H1 (cell line): ENCODE measurements around the gene NME1. TPM values are rescaled to one million over a fixed set of nuclear protein-coding genes. Genes with fewer than 3 reads are reported as not detected.
A peak's percentile ranks its signal among the peaks of the same experiment; 100 is the strongest.

Experiments
- CTCF ChIA-PET: fragments of 300-600 bp; sonication (Branson Sonifier 250); formaldehyde crosslinking; loops from one replicate; lab custom pipeline; 2021; ENCODE audit not compliant: partially characterized antibody; lab: Charles Lee
- POLR2A ChIA-PET: fragments of 300-600 bp; sonication (Branson Sonifier 250); formaldehyde crosslinking; loops from one replicate; lab custom pipeline; 2021; ENCODE audit warnings: inconsistent platforms; ENCODE audit not compliant: partially characterized antibody; lab: Charles Lee
- DNase-seq, 2 experiments: peaks; one replicate each; pipeline versions ENCODE4 v3.0.0 to v3.0.0-alpha.2; 2010 to 2022; ENCODE audit warnings: low spot score in 2 of 2, low read depth in 1 of 2, mixed read lengths in 1 of 2
- FAIRE-seq: peaks from 2 replicates; lab custom pipeline; 2011; peaks lifted over from hg19 to GRCh38; lab: Jason Lieb, UNC
- H2AFZ ChIP-seq: 2 replicates; pipeline ENCODE4 v1.8.1; 2012; ENCODE audit warnings: low read length, inconsistent platforms
- H2AK5ac ChIP-seq: 2 replicates; pipeline ENCODE4 v1.6.1; 2013; ENCODE audit warnings: low read depth, low read length
- H2BK120ac ChIP-seq: replicated peaks from 2 replicates; pipeline ENCODE3; 2013; ENCODE audit warnings: low read depth, low read length, inconsistent platforms
- H2BK12ac ChIP-seq: 2 replicates; pipeline ENCODE4 v1.6.1; 2013; ENCODE audit warnings: low read depth, low read length
- H2BK15ac ChIP-seq: 2 replicates; pipeline ENCODE4 v1.6.1; 2013; ENCODE audit warnings: low read length
- H2BK20ac ChIP-seq: 2 replicates; pipeline ENCODE4 v1.6.1; 2013; ENCODE audit warnings: low read length
- H2BK5ac ChIP-seq: 2 replicates; pipeline ENCODE4 v1.6.1; 2013; ENCODE audit warnings: low read depth, low read length
- H3K14ac ChIP-seq: 2 replicates; pipeline ENCODE4 v1.6.1; 2013; ENCODE audit warnings: inconsistent platforms; ENCODE audit not compliant: insufficient read length
- H3K18ac ChIP-seq: 2 replicates; pipeline ENCODE4 v1.6.1; 2013; ENCODE audit warnings: low read length; ENCODE audit errors: extremely low read depth
- H3K23ac ChIP-seq: 2 replicates; pipeline ENCODE4 v1.6.1; 2013; ENCODE audit warnings: inconsistent platforms; ENCODE audit not compliant: insufficient read length
- H3K23me2 ChIP-seq: 2 replicates; pipeline ENCODE4 v1.6.1; 2013; ENCODE audit warnings: low read depth, low read length
- H3K27ac ChIP-seq: 2 replicates; pipeline ENCODE4 v1.6.1; 2011; ENCODE audit warnings: low read depth, low read length, inconsistent platforms
- H3K27me3 ChIP-seq, 4 experiments: replicated peaks in 1 of 4; 1 replicate in 1 of 4; 2 replicates in 3 of 4; pipeline versions ENCODE4 v1.6.1 to v1.8.1; 2011 to 2013; ENCODE audit warnings: low read length in 3 of 4, mild to moderate bottlenecking in 3 of 4, inconsistent platforms in 2 of 4, mixed read lengths in 2 of 4, moderate library complexity in 1 of 4; ENCODE audit not compliant: control insufficient read depth in 3 of 4, insufficient read depth in 3 of 4; ENCODE audit errors: extremely low read depth in 1 of 4
- H3K36me3 ChIP-seq, 4 experiments: 2 replicates each; pipeline versions ENCODE4 v1.6.1 to v1.8.1; 2011 to 2013; ENCODE audit warnings: mild to moderate bottlenecking in 4 of 4, low read length in 3 of 4, moderate library complexity in 2 of 4, control low read depth in 1 of 4, inconsistent platforms in 1 of 4; ENCODE audit not compliant: insufficient read depth in 4 of 4, control insufficient read depth in 2 of 4
- H3K4ac ChIP-seq: replicated peaks from 2 replicates; pipeline ENCODE3; 2013; ENCODE audit warnings: low read length, low read depth, mixed read lengths, inconsistent platforms; ENCODE audit not compliant: insufficient read length
- H3K4me1 ChIP-seq, 4 experiments: replicated peaks in 1 of 4; 1 replicate in 1 of 4; 2 replicates in 3 of 4; pipeline versions ENCODE4 v1.6.1 to v1.8.1; 2011 to 2013; ENCODE audit warnings: low read length in 3 of 4, inconsistent platforms in 2 of 4, mixed read lengths in 1 of 4; ENCODE audit not compliant: insufficient read depth in 4 of 4, control insufficient read depth in 3 of 4
- H3K4me2 ChIP-seq, 2 experiments: 2 replicates each; pipeline versions ENCODE4 v1.6.1 to v1.8.1; 2011 to 2013; ENCODE audit warnings: low read depth in 2 of 2, low read length in 2 of 2, control low read depth in 1 of 2, inconsistent platforms in 1 of 2, mild to moderate bottlenecking in 1 of 2; ENCODE audit not compliant: insufficient read depth in 1 of 2
- H3K4me3 ChIP-seq, 4 experiments: fragments of 200-600, 300-600 bp in 1 of 4; sonication (generic), shearing (Covaris generic), sonication (Bioruptor Twin) in 1 of 4; 2 replicates each; pipeline versions ENCODE4 v1.5.1 to v1.8.1; 2011 to 2016; ENCODE audit warnings: low read length in 4 of 4, low read depth in 3 of 4, control low read depth in 2 of 4, inconsistent platforms in 2 of 4, mild to moderate bottlenecking in 2 of 4, mixed read lengths in 1 of 4, moderate library complexity in 1 of 4; ENCODE audit not compliant: insufficient read depth in 2 of 4; ENCODE audit errors: extremely low read depth in 1 of 4
- H3K56ac ChIP-seq: replicated peaks from 2 replicates; pipeline ENCODE3; 2013; ENCODE audit warnings: low read depth, mild to moderate bottlenecking, mixed read lengths, low read length, inconsistent platforms; ENCODE audit not compliant: insufficient read length
- H3K79me1 ChIP-seq: 2 replicates; pipeline ENCODE4 v1.6.1; 2013; ENCODE audit warnings: low read depth, low read length, control low read depth
- H3K79me2 ChIP-seq, 2 experiments: 2 replicates each; pipeline versions ENCODE4 v1.6.1 to v1.8.1; 2012 to 2013; ENCODE audit warnings: low read length in 2 of 2, mild to moderate bottlenecking in 2 of 2, inconsistent platforms in 1 of 2; ENCODE audit not compliant: insufficient read depth in 2 of 2, control insufficient read depth in 1 of 2
- H3K9ac ChIP-seq, 4 experiments: replicated peaks in 1 of 4; 1 replicate in 1 of 4; 2 replicates in 3 of 4; pipeline versions ENCODE4 v1.6.1 to v1.8.1; 2011 to 2013; ENCODE audit warnings: low read depth in 3 of 4, low read length in 3 of 4, control low read depth in 2 of 4, mild to moderate bottlenecking in 2 of 4, moderate library complexity in 2 of 4, inconsistent platforms in 1 of 4; ENCODE audit errors: extremely low read depth in 1 of 4
- H3K9me3 ChIP-seq, 2 experiments: 2 replicates each; pipeline versions ENCODE4 v1.6.1 to v1.8.1; 2012 to 2013; ENCODE audit warnings: mild to moderate bottlenecking in 2 of 2, moderate library complexity in 2 of 2, control low read depth in 1 of 2, inconsistent platforms in 1 of 2, low read depth in 1 of 2, low read length in 1 of 2, mixed read lengths in 1 of 2; ENCODE audit not compliant: insufficient read depth in 2 of 2
- H4K20me1 ChIP-seq, 2 experiments: replicated peaks in 1 of 2; 2 replicates each; pipeline versions ENCODE3 to v1.8.1; 2011 to 2013; ENCODE audit warnings: inconsistent platforms in 2 of 2, low read length in 2 of 2, mild to moderate bottlenecking in 1 of 2; ENCODE audit not compliant: insufficient read depth in 2 of 2, control insufficient read depth in 1 of 2
- H4K5ac ChIP-seq: 2 replicates; pipeline ENCODE4 v1.6.1; 2013; ENCODE audit warnings: low read length, low read depth, mixed read lengths, inconsistent platforms; ENCODE audit not compliant: insufficient read length
- H4K8ac ChIP-seq: 2 replicates; pipeline ENCODE4 v1.8.0; 2013; ENCODE audit warnings: mild to moderate bottlenecking, moderate library complexity, low read length, inconsistent platforms; ENCODE audit not compliant: insufficient read depth; ENCODE audit errors: extremely low read depth
- H4K91ac ChIP-seq: replicated peaks from 2 replicates; pipeline ENCODE3; 2013; ENCODE audit warnings: low read length, mixed read lengths, inconsistent platforms; ENCODE audit not compliant: insufficient read length
- BCL11A ChIP-seq, 2 experiments: IDR thresholded peaks; one replicate each; pipeline ENCODE4 v1.6.1; 2011; ENCODE audit warnings: low read depth in 2 of 2, low read length in 2 of 2, mild to moderate bottlenecking in 2 of 2
- HDAC2 ChIP-seq, 2 experiments: fragments of 300-600 bp in 1 of 2; sonication (generic) in 1 of 2; IDR thresholded peaks; 2 replicates each; pipeline ENCODE4 v1.6.1; 2011 to 2012; ENCODE audit warnings: low read depth in 2 of 2, low read length in 2 of 2, mild to moderate bottlenecking in 2 of 2, moderate library complexity in 2 of 2, borderline replicate concordance in 1 of 2, inconsistent platforms in 1 of 2
- KDM1A ChIP-seq: fragments of 200-600, 300-600 bp; sonication (generic); IDR thresholded peaks from 2 replicates; pipeline ENCODE4 v1.7.1; 2016; ENCODE audit warnings: mild to moderate bottlenecking, low read length, borderline replicate concordance
- RAD21 ChIP-seq, 2 experiments: IDR thresholded peaks in 1 of 2; conservative IDR thresholded peaks in 1 of 2; 2 replicates each; pipeline ENCODE4 v1.6.1; 2011; ENCODE audit warnings: low read depth in 2 of 2, low read length in 2 of 2, improper control_type of control experiment in 1 of 2, inconsistent platforms in 1 of 2, mild to moderate bottlenecking in 1 of 2, moderate library complexity in 1 of 2
- SIN3A ChIP-seq, 2 experiments: IDR thresholded peaks in 1 of 2; conservative IDR thresholded peaks in 1 of 2; 2 replicates each; pipeline ENCODE4 v1.6.1; 2011 to 2012; ENCODE audit warnings: low read length in 2 of 2, improper control_type of control experiment in 1 of 2, low read depth in 1 of 2, mild to moderate bottlenecking in 1 of 2
- SIRT6 ChIP-seq: IDR thresholded peaks from one replicate; pipeline ENCODE4 v1.7.1; 2012; ENCODE audit warnings: low read length, inconsistent platforms
- TAF1 ChIP-seq: IDR thresholded peaks from 2 replicates; pipeline ENCODE4 v1.6.1; 2011; ENCODE audit warnings: mild to moderate bottlenecking, low read depth, low read length
- WGBS, 2 experiments: shearing (Covaris generic) in 1 of 2; methylation state at CpG; one replicate each; pipeline versions ENCODE4 v1.1.6 to v1.1.7; 2013 to 2015; ENCODE audit warnings: low lambda C conversion rate in 2 of 2, mixed read lengths in 2 of 2, inconsistent platforms in 1 of 2, low coverage in 1 of 2, missing lambda C conversion rate in 1 of 2; ENCODE audit not compliant: insufficient replicate concordance in 2 of 2, insufficient coverage in 1 of 2, insufficient read length in 1 of 2; ENCODE audit errors: extremely low coverage in 1 of 2, missing lambda C conversion rate in 1 of 2; 5-methylcytosine and 5-hydroxymethylcytosine counted together
- polyA plus RNA-seq, 7 experiments: library from polyadenylated mRNA; depleted of rRNA in 3 of 7; stranded (reverse) in 5 of 7; unstranded in 2 of 7; fragments of >200 nt in 5 of 7; fragments of 200-250 nt in 2 of 7; gene quantifications; 1 replicate in 5 of 7; 2 replicates in 1 of 7; 4 replicates in 1 of 7; pipeline versions ENCODE4 v1.2.1 to v1.2.3, GENCODE V29; 2011 to 2013; ENCODE audit warnings: missing spikeins in 2 of 7, mixed read lengths in 2 of 7
- total RNA-seq: library from RNA; stranded (reverse); fragmentation: NEBNext Ultra II Directional; extraction: Animal tissue kit (Norgen Biotek cat#: 25700); gene quantifications from 2 replicates; pipeline ENCODE4 v1.2.1, GENCODE V29; 2021
- TF ChIP-seq, protein P1 (sequence below): IDR thresholded peaks from 2 replicates; pipeline ENCODE4 v1.6.1; 2011; ENCODE audit warnings: low read depth, mild to moderate bottlenecking, low read length; ENCODE audit not compliant: insufficient read depth

NME1 gene
- total and polyA plus RNA-seq, 2 of the 8 experiments (the other 6 are each of a cell fraction or from before 2014, with no cell fraction given): 307 to 380 TPM

DNA sequence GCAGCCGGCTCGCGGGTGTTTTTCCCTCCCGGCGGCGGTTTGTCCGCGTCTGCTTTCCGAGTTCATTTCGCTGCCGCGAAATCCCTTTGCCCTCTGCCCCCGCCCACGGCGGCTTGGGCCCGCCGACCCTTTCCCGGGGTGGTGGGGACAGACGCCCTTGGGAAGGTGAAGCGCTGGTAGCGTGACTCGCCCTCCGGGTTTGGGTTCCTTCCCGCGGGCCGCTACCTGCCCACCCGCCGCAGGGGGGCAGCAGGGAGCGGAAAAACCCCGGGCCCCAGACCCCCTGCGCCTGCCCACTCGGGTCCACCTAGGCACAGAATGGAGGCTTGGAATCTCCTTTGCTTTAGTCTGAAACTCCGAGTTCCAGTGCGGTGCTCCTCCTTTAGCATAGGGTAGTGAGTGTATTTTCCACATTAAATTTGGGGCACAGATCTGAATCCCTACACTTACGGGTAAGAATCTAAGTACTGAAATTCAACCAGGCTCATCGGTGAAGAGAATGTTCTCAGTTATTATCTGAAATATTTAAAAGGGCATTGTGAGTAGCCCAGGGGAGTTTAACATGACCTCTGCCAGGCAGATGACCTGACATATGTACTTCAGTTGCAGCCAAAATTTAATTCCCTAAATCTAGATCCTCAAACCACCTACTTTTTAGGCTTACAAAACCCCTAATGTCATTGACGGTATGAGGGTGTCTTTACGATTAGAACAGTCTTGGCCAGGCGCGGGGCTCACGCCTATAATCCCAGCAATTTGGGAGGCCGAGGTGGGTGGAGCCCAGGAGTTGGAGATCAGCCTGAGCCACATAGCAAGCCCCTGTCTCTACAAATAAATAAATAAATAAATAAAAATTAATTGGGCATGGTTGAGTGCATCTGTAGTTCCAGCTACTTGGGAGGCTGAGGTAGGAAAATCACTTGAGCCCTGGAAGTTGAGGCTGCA, 13.9 kb downstream of the NME1 start:
- Histone ChIP-seq H3K23ac (no peak overlapping the region), H2AK5ac (no peak overlapping the region), H4K20me1 (peaks cover 0 to 5% of the 10 kb centered on the region in 2 experiments), H4K5ac (peak overlapping the region; percentile 6), H3K56ac (no peak overlapping the region), H3K27me3 (no peaks in the 10 kb centered on the region), H3K4ac (no peak overlapping the region), H3K36me3 (peaks cover 14 to 57% (median 39%) of the 10 kb centered on the region in 4 experiments; a peak in 7 of 8 replicates), H4K91ac (no peak overlapping the region), H2BK5ac (0 out of 2 replicates have a peak overlapping the region, but pooled peaks have one; percentile 32), H3K79me2 (peaks cover 0 to 13% of the 10 kb centered on the region in 2 experiments; a peak in 2 of 4 replicates), H2BK20ac (no peak overlapping the region), H3K27ac (peak overlapping the region; percentile 71), H3K23me2 (peaks cover 9% of the 10 kb centered on the region), H2BK15ac (no peak overlapping the region), H3K4me1 (peaks cover 0 to 9% (median 3%) of the 10 kb centered on the region in 4 experiments; a peak in 4 of 7 replicates), H3K4me2 (peak overlapping the region; percentile 89 to 97), H4K8ac (peak overlapping the region; percentile 93), H3K14ac (no peak overlapping the region), H3K9me3 (no peaks in the 10 kb centered on the region), H3K79me1 (no peaks in the 10 kb centered on the region; the same call in 1 of the 2 replicates), H3K9ac (peak overlapping the region; percentile 37 to 97 (median 91)), H2BK120ac (no peak overlapping the region), H3K4me3 (peak overlapping the region; percentile 65 to 95 (median 92)), H3K18ac (peak overlapping the region; percentile 90), H2AFZ (peak overlapping the region; percentile 34; the same call in 1 of the 2 replicates), H2BK12ac (no peak overlapping the region)
- CTCF ChIA-PET: interaction anchor here (2.5 kb wide), 1 partner anchor 165 kb away, joined by 7 read pairs; no protein-coding TSS in a partner anchor
- DNase-seq (peak in 1 of 2 experiments; percentile 80), FAIRE-seq (no peak)
- 28% methylated on average over 29 of the region's 42 CpGs; no CpG with 5 or more reads in 1 of the 2 experiments for WGBS, 2 experiments
- POLR2A ChIA-PET: interaction anchor here (1.0 to 6.0 kb wide), 5 partner anchors 7 to 302 kb away, joined by 3 to 82 read pairs (median 6); partner anchors contain the start of gene NME1
- TF ChIP-seq TAF1 (0 out of 2 replicates have a peak, but pooled peaks have one; percentile 34), RAD21 (IDR thresholded peaks at IDR 0.05 in 1 of 2, conservative IDR thresholded peaks at IDR 0.05 in 1 of 2; ENCODE audit: low read depth in 2 of 2, low read length in 2 of 2) (peak; percentile 6 to 27; a peak in 1 of 4 replicates), KDM1A (no peak), HDAC2 (IDR thresholded peaks at IDR 0.05; ENCODE audit: borderline replicate concordance in 1 of 2, low read depth in 2 of 2, low read length in 2 of 2) (peak in 1 of 2 experiments; percentile 82; a peak in 1 of 4 replicates), SIN3A (conservative IDR thresholded peaks at IDR 0.05 in 1 of 2, IDR thresholded peaks at IDR 0.05 in 1 of 2; ENCODE audit: low read depth in 1 of 2, low read length in 2 of 2) (0 out of 4 replicates have a peak, but pooled peaks of 1 of the 2 experiments have one; percentile 34), SIRT6 (no peak), BCL11A (IDR thresholded peaks at IDR 0.05; ENCODE audit: low read depth in 2 of 2, low read length in 2 of 2) (no peak)
- TF ChIP-seq, protein P1, sequence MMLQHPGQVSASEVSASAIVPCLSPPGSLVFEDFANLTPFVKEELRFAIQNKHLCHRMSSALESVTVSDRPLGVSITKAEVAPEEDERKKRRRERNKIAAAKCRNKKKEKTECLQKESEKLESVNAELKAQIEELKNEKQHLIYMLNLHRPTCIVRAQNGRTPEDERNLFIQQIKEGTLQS: no peak
